ENCODE data around the gene WDR18.

The WDR18 gene

GRCh38 chr19:1009041-1009980 lies 25.2 kb downstream of the WDR18 start:
- no peak overlapping the region for H3K4me3 ChIP-seq (ENCODE audit: low read depth, low read length)
- TF ChIP-seq, protein P1, sequence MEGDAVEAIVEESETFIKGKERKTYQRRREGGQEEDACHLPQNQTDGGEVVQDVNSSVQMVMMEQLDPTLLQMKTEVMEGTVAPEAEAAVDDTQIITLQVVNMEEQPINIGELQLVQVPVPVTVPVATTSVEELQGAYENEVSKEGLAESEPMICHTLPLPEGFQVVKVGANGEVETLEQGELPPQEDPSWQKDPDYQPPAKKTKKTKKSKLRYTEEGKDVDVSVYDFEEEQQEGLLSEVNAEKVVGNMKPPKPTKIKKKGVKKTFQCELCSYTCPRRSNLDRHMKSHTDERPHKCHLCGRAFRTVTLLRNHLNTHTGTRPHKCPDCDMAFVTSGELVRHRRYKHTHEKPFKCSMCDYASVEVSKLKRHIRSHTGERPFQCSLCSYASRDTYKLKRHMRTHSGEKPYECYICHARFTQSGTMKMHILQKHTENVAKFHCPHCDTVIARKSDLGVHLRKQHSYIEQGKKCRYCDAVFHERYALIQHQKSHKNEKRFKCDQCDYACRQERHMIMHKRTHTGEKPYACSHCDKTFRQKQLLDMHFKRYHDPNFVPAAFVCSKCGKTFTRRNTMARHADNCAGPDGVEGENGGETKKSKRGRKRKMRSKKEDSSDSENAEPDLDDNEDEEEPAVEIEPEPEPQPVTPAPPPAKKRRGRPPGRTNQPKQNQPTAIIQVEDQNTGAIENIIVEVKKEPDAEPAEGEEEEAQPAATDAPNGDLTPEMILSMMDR (IDR thresholded peaks at IDR 0.05; ENCODE audit: borderline replicate concordance, insufficient read depth, low read depth, low read length) = no peak

DNA sequence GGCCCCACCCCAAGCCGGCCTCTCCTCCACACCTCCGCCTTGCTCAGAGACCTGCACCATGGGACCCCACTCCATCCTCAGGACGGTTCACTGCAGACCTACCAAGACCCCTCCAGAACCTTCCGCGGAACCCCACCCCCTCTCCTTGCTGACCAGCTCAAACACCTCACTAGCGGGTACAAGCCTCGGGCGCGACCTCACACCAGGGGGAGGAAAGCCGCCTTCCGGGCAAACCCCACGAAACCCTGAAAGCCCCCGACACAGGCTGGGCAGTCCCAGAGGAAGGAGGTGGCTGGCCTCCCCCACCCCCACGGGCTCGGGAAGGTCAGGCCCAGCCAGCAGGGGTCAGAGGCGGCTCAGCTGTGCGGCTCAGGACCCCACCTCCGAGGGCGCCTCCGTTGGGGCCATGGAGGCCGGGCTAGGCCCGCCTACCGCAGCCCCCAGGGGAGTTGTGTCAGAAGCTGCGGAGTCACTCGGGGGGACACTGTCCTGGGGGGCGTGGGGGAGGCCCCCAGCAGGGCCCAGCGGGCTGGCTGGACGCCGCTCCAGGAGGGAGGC lies 25.9 kb downstream of the WDR18 start:
- H3K4me3 ChIP-seq (ENCODE audit: low read depth, low read length) = no peak overlapping the region
- TF ChIP-seq, protein P1 (IDR thresholded peaks at IDR 0.05; ENCODE audit: borderline replicate concordance, insufficient read depth, low read depth, low read length) = no peak

- TF ChIP-seq, protein P1 (IDR thresholded peaks at IDR 0.05; ENCODE audit: borderline replicate concordance, insufficient read depth, low read depth, low read length) = no peak
Observed at GRCh38 chr19:1010586-1011510, 26.7 kb downstream of the WDR18 start.

GRCh38 chr19:1011831-1012333 lies 27.7 kb downstream of the WDR18 start:
- H3K4me3 ChIP-seq (ENCODE audit: low read depth, low read length) = no peak overlapping the region
- TF ChIP-seq, protein P1 (IDR thresholded peaks at IDR 0.05; ENCODE audit: borderline replicate concordance, insufficient read depth, low read depth, low read length) = no peak

More at GRCh38 chr19:1010586-1011510, 26.7 kb downstream of the WDR18 start:
- H3K4me3 ChIP-seq (ENCODE audit: low read depth, low read length) = no peak overlapping the region

- H3K4me3 ChIP-seq (ENCODE audit: low read depth, low read length) = no peak overlapping the region
- TF ChIP-seq, protein P1 (IDR thresholded peaks at IDR 0.05; ENCODE audit: borderline replicate concordance, insufficient read depth, low read depth, low read length) = no peak
Observed at GRCh38 chr19:1012334-1012733, 28.2 kb downstream of the WDR18 start.

- H3K4me3 ChIP-seq (ENCODE audit: low read depth, low read length) = no peak overlapping the region
- TF ChIP-seq, protein P1 (IDR thresholded peaks at IDR 0.05; ENCODE audit: borderline replicate concordance, insufficient read depth, low read depth, low read length) = no peak
Observed at GRCh38 chr19:1013218-1013617, 29.1 kb downstream of the WDR18 start.

All from GM12875 (cell line).